OCI-LY1 (cell line): Measurements from ENCODE around the gene LRRC28.
"Not testable (repeated sequence)": the region's sequence is repeated elsewhere in the genome, so short reads cannot be mapped to it uniquely, and the experiment has no call there.

Experiments
- H2AFZ ChIP-seq: fragments of 200-600 bp; sonication (generic), shearing (Covaris generic); 2 replicates; pipeline ENCODE4 v1.6.0; 2014; ENCODE audit warnings: antibody characterized with exemption, mild to moderate bottlenecking, low read length
- H3F3A ChIP-seq: fragments of 200-600 bp; sonication (generic), shearing (Covaris generic); 2 replicates; pipeline ENCODE4 v1.6.0; 2014; ENCODE audit warnings: mild to moderate bottlenecking, antibody characterized with exemption, low read length, moderate library complexity; ENCODE audit not compliant: insufficient read depth
- H3K27ac ChIP-seq: fragments of 200-600 bp; sonication (generic); 2 replicates; pipeline ENCODE4 v1.5.1; 2014; ENCODE audit warnings: low read length, mixed run types, mild to moderate bottlenecking, low read depth; ENCODE audit not compliant: poor library complexity, severe bottlenecking
- H3K27me3 ChIP-seq: fragments of 200-600 bp; sonication (generic); 2 replicates; pipeline ENCODE4 v1.6.0; 2014; ENCODE audit warnings: antibody characterized with exemption, mild to moderate bottlenecking, low read length, moderate library complexity; ENCODE audit not compliant: insufficient read depth
- H3K36me3 ChIP-seq: fragments of 200-600 bp; sonication (generic); 2 replicates; pipeline ENCODE4 v1.6.1; 2014; ENCODE audit warnings: mild to moderate bottlenecking, antibody characterized with exemption, low read length, moderate library complexity, mixed read lengths; ENCODE audit not compliant: insufficient read depth
- H3K4me1 ChIP-seq: fragments of 200-600 bp; sonication (generic); 2 replicates; pipeline ENCODE4 v1.5.1; 2014; ENCODE audit warnings: mild to moderate bottlenecking, low read length, moderate library complexity; ENCODE audit not compliant: insufficient read depth, severe bottlenecking
- H3K4me2 ChIP-seq: fragments of 200-600 bp; sonication (generic), shearing (Covaris generic); 2 replicates; pipeline ENCODE4 v1.6.1; 2014; ENCODE audit warnings: low read length
- H3K4me3 ChIP-seq: fragments of 200-600 bp; sonication (generic); 2 replicates; pipeline ENCODE4 v1.5.1; 2014; ENCODE audit warnings: low read length, low read depth, mild to moderate bottlenecking, mixed read lengths; ENCODE audit not compliant: poor library complexity, severe bottlenecking
- H3K79me2 ChIP-seq: fragments of 200-600 bp; shearing (Covaris generic); 2 replicates; pipeline ENCODE4 v1.6.1; 2016; ENCODE audit warnings: mixed run types, low read length, mixed read lengths; ENCODE audit not compliant: insufficient read depth
- H3K9ac ChIP-seq: fragments of 200-600 bp; sonication (generic), shearing (Covaris generic); 2 replicates; pipeline ENCODE4 v1.6.1; 2014; ENCODE audit warnings: mild to moderate bottlenecking, low read length, mixed read lengths
- H3K9me2 ChIP-seq: fragments of 200-600 bp; sonication (generic), shearing (Covaris generic); 2 replicates; pipeline ENCODE4 v1.6.1; 2014; ENCODE audit warnings: low read depth, mild to moderate bottlenecking, low read length, mixed read lengths
- H3K9me3 ChIP-seq: fragments of 200-600 bp; shearing (Covaris generic); 2 replicates; pipeline ENCODE4 v1.6.1; 2014; ENCODE audit warnings: low read length, mixed read lengths
- H4K20me1 ChIP-seq: fragments of 200-600 bp; sonication (generic), shearing (Covaris generic); 2 replicates; pipeline ENCODE4 v1.6.0; 2016; ENCODE audit warnings: mild to moderate bottlenecking, low read length; ENCODE audit not compliant: insufficient read depth
- CTCF ChIP-seq: fragments of 200-600 bp; sonication (generic), shearing (Covaris generic); IDR thresholded peaks from 2 replicates; pipeline ENCODE4 v1.5.1; 2017; ENCODE audit warnings: mild to moderate bottlenecking, antibody characterized with exemption, low read length, moderate library complexity, mixed read lengths
- EZH2 ChIP-seq: fragments of 200-600 bp; sonication (generic), shearing (Covaris generic); IDR thresholded peaks from 2 replicates; pipeline ENCODE4 v1.8.0; 2017; ENCODE audit warnings: borderline replicate concordance, mixed run types, mild to moderate bottlenecking, antibody characterized with exemption, low read length, moderate library complexity, mixed read lengths

The LRRC28 gene

GRCh38 chr15:99228120-99228770 lies 23.0 kb upstream of the LRRC28 start:
- no peaks in the 10 kb centered on the region for H3K4me1 ChIP-seq
- TF ChIP-seq CTCF (no peak), EZH2 (no peak)
- H3K27me3 ChIP-seq: no peaks in the 10 kb centered on the region

GRCh38 chr15:99230867-99231266 lies 20.4 kb upstream of the LRRC28 start:
- Histone ChIP-seq H4K20me1 (no peaks in the 10 kb centered on the region), H2AFZ (no peak overlapping the region), H3K4me2 (no peak overlapping the region), H3K9ac (no peak overlapping the region), H3K79me2 (no peaks in the 10 kb centered on the region), H3K27ac (no peak overlapping the region), H3K36me3 (no peaks in the 10 kb centered on the region), H3K27me3 (no peaks in the 10 kb centered on the region), H3K4me3 (no peak overlapping the region), H3K9me3 (no peaks in the 10 kb centered on the region), H3K4me1 (no peaks in the 10 kb centered on the region), H3K9me2 (no peaks in the 10 kb centered on the region), H3F3A (no peaks in the 10 kb centered on the region)
- TF ChIP-seq CTCF (no peak), EZH2 (no peak)

More at GRCh38 chr15:99228120-99228770, 23.0 kb upstream of the LRRC28 start:
- Histone ChIP-seq H4K20me1 (no peaks in the 10 kb centered on the region), H3K4me3 (no peak overlapping the region), H3K4me2 (no peak overlapping the region), H3K27ac (no peak overlapping the region), H3K79me2 (no peaks in the 10 kb centered on the region), H2AFZ (no peak overlapping the region), H3F3A (no peaks in the 10 kb centered on the region), H3K9me3 (no peaks in the 10 kb centered on the region), H3K9ac (no peak overlapping the region), H3K36me3 (no peaks in the 10 kb centered on the region), H3K9me2 (no peaks in the 10 kb centered on the region)

GRCh38 chr15:99232740-99233139 lies 18.5 kb upstream of the LRRC28 start:
- Histone ChIP-seq H3K4me2 (no peak overlapping the region), H2AFZ (no peak overlapping the region), H3K9me3 (no peaks in the 10 kb centered on the region), H3K27ac (no peak overlapping the region), H3F3A (no peaks in the 10 kb centered on the region), H4K20me1 (no peaks in the 10 kb centered on the region), H3K36me3 (no peaks in the 10 kb centered on the region), H3K4me3 (no peak overlapping the region), H3K4me1 (no peaks in the 10 kb centered on the region), H3K9ac (no peak overlapping the region), H3K79me2 (no peaks in the 10 kb centered on the region), H3K27me3 (no peaks in the 10 kb centered on the region), H3K9me2 (no peaks in the 10 kb centered on the region)
- TF ChIP-seq EZH2 (no peak), CTCF (no peak)

- H3K9ac ChIP-seq, H3K4me2 ChIP-seq, H3K27me3 ChIP-seq, H3K36me3 ChIP-seq, H3K4me3 ChIP-seq, H4K20me1 ChIP-seq, H2AFZ ChIP-seq, H3K9me3 ChIP-seq, H3K27ac ChIP-seq, H3F3A ChIP-seq, H3K4me1 ChIP-seq, H3K79me2 ChIP-seq, H3K9me2 ChIP-seq: not testable (repeated sequence)
Observed at GRCh38 chr15:99234160-99234559, 17.1 kb upstream of the LRRC28 start.
